AG10803 (cell line): ENCODE data around the gene HIRA.

Source experiments
- DNase-seq: peaks from one replicate; pipeline ENCODE4 v3.0.0; 2010; ENCODE audit warnings: low read depth
- H3K4me3 ChIP-seq: 2 replicates; pipeline ENCODE4 v1.5.1; 2011; ENCODE audit warnings: mild to moderate bottlenecking, low read length, control low read depth
- CTCF ChIP-seq: conservative IDR thresholded peaks from 2 replicates; pipeline ENCODE4 v1.5.1; 2011; ENCODE audit warnings: mild to moderate bottlenecking, low read length, control low read depth, inconsistent platforms

HIRA gene

GRCh38 chr22:19470010-19470409 lies 38.5 kb upstream of the HIRA start:
- DNase-seq = no peak
- H3K4me3 ChIP-seq = no peak overlapping the region
- TF ChIP-seq CTCF = no peak

GRCh38 chr22:19469421-19469820 lies 37.9 kb upstream of the HIRA start:
- TF ChIP-seq CTCF = no peak
- no peak overlapping the region for H3K4me3 ChIP-seq
- DNase-seq = no peak

DNA sequence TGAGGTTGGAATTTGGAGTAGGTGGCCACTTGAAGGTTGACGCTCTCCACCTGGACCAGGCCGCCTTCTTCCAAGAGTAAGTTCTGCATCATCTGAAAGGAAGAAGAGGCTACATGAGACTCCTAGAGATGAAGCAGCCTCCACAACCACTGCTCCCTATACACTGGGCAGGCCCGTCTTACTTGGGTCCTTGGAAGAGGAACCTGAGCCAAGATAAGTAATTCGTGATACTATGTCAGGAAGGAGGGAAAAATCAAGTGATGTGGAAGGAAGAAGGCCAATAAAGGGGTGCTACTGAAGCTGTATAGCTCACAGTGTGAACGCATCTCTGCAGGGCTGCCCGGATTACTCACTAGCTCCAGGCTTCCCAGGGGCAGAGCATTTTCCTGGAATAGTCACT lies 36.4 kb upstream of the HIRA start:
- no peak overlapping the region for H3K4me3 ChIP-seq
- TF ChIP-seq CTCF = no peak
- no peak for DNase-seq

DNA sequence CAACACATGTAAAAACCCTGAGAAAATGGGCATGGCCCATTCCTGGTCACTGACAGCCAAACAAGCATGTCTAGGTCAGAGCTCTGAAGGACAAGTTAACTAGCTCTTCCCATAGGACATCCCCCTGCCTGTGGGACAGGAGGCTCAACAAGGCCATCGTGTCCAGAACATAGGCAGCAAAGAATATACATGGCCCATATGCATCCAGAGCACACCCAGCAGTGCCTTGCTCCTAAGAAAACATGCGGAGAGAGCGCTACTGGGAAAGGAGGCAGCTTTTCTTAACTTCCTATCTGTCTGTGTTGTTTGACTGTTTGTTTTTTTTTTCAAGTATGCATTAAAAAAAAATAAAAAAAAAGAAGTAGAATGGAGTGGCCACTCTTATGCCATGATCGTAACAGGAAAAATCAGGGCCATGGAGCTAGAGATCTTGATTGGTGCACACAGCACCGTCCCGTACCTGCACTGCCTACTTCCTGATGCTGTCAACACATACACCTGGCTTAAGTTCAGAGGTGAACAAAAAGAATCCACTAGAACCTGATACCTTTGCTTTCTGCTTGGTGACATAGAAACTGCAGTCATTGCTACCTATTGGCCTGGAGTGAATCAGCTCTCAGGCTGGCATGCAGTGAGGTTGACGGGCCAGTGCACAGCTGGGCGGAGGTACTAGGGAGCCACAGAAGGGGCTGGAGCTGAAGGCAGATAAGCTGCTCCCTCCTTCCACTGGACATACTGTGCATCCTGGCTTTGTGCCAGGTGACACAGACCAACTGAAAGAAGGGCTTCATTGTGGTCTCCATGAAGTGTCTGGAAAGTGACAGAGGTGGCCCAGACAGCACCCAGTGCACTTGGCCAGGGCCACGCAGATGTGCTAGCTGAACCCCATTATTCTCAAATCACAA lies 35.6 kb upstream of the HIRA start:
- no peak for TF ChIP-seq CTCF
- H3K4me3 ChIP-seq = no peak overlapping the region
- no peak for DNase-seq

DNA sequence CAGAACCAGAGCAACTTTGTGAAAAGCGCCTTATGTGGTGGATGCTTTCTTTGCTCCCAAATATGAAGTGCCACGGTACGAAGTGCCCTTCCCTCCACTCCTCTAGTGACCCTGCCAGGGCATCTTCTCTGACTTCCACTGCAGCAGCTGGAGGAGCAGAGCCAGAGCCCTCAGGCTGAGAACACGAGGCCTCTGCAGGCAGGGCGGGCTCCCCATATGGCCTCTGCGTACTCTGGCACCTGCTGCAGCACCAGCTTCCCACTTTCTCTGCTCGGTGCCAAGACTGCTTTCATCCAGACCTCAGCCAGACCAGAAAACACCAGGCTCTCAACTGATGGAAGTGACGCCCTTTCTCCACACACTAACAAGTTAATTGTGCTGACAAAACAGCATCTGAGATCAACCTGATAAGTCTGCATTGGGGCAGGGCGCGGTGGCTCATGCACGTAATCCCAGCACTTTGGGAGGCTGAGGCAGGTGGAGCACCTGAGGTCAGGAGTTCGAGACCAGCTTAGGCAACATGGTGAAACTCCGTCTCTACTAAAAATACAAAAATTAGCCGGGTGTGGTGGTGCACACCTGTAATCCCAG lies 34.7 kb upstream of the HIRA start:
- no peak for TF ChIP-seq CTCF
- DNase-seq = no peak
- no peak overlapping the region for H3K4me3 ChIP-seq

DNA sequence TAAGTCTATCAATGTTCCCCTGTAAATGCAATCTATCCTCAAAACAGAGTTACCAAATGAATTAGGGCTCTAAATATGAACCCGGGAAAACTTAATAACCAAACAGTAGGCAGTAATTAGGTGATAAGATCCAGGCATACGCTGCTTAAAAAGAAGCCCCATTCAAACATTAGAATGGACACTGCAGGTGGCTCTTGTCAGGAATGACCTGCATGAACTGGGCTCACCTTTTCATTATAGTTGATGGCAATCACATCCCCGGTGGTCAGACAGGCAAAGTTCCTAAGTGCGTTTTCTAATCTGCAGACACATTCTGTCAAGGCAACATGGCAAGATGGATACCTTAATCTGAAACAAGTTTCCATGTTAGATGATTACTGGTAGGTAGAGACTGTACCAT lies 33.4 kb upstream of the HIRA start:
- no peak for TF ChIP-seq CTCF
- no peak for DNase-seq
- H3K4me3 ChIP-seq = no peak overlapping the region

GRCh38 chr22:19464546-19464945 lies 33.0 kb upstream of the HIRA start:
- no peak for DNase-seq
- H3K4me3 ChIP-seq = no peak overlapping the region
- no peak for TF ChIP-seq CTCF
